Stimulated activated CD4-positive, alpha-beta T cell treated with anti-CD3 and anti-CD28 coated beads, Interleukin-1b, Interleukin-23, amount 100 ng/mL, for 1 hour (primary cell): Measurements from ENCODE around the gene KRTAP19-1.
"Not testable (repeated sequence)": the region's sequence is repeated elsewhere in the genome, so short reads cannot be mapped to it uniquely, and the experiment has no call there.

Experiments used
- DNase-seq, 2 donors: peaks; one replicate each; pipeline ENCODE4 v3.0.0-alpha.2; 2020; ENCODE audit warnings: low read depth in 2 of 2

KRTAP19-1 gene

GRCh38 chr21:30480145-30480544, at the start of gene KRTAP19-1:
KRTAP19-1 (minus strand) TSS chr21:30480367; CDS start chr21:30480317, 50 bp downstream.
- DNase-seq, result no peak

GRCh38 chr21:30518876-30519275, 38.7 kb upstream of the KRTAP19-1 start:
- no peak for DNase-seq

- no peak for DNase-seq
Measured at GRCh38 chr21:30515681-30516080, 35.5 kb upstream of the KRTAP19-1 start.

GRCh38 chr21:30505621-30506205, 25.5 kb upstream of the KRTAP19-1 start:
- DNase-seq, result not testable (repeated sequence)

- no peak for DNase-seq
Measured at GRCh38 chr21:30502041-30502440, 21.9 kb upstream of the KRTAP19-1 start, which contains the start of gene KRTAP19-5. KRTAP19-5 (minus strand) TSS chr21:30502141; CDS start chr21:30502090, 51 bp downstream.

GRCh38 chr21:30497065-30497464, 16.9 kb upstream of the KRTAP19-1 start, which contains the start of gene KRTAP19-4:
KRTAP19-4 (minus strand) TSS chr21:30497165; CDS start chr21:30497110, 55 bp downstream.
- DNase-seq, result no peak

GRCh38 chr21:30491963-30492428, 11.8 kb upstream of the KRTAP19-1 start, which contains the start of gene KRTAP19-3:
KRTAP19-3 (minus strand) TSS chr21:30492013; CDS start chr21:30491957, 56 bp downstream.
- no peak for DNase-seq

GRCh38 chr21:30487336-30487735, 7.2 kb upstream of the KRTAP19-1 start, which contains the start of gene KRTAP19-2:
KRTAP19-2 (minus strand) TSS chr21:30487436; CDS start chr21:30487348, 88 bp downstream.
- DNase-seq, result no peak

GRCh38 chr21:30486180-30486579, 6.0 kb upstream of the KRTAP19-1 start:
- no peak for DNase-seq

- DNase-seq, result no peak
Measured at GRCh38 chr21:30482130-30482529, 2.0 kb upstream of the KRTAP19-1 start.

GRCh38 chr21:30479259-30479658, 908 bp downstream of the KRTAP19-1 start:
- no peak for DNase-seq

GRCh38 chr21:30478004-30478403, 2.2 kb downstream of the KRTAP19-1 start:
- DNase-seq, result no peak

- no peak for DNase-seq
Measured at GRCh38 chr21:30468900-30469714, 11.1 kb downstream of the KRTAP19-1 start.

- no peak for DNase-seq
Measured at GRCh38 chr21:30463713-30464112, 16.5 kb downstream of the KRTAP19-1 start.

- DNase-seq, result no peak
Measured at GRCh38 chr21:30448514-30448913, 31.7 kb downstream of the KRTAP19-1 start.

- no peak for DNase-seq
Measured at GRCh38 chr21:30447056-30447455, 33.1 kb downstream of the KRTAP19-1 start.

GRCh38 chr21:30444204-30444603, 36.0 kb downstream of the KRTAP19-1 start:
- DNase-seq, result no peak

- no peak for DNase-seq
Measured at GRCh38 chr21:30443226-30443625, 36.9 kb downstream of the KRTAP19-1 start.

GRCh38 chr21:30439975-30440374, 40.2 kb downstream of the KRTAP19-1 start, which contains the start of gene KRTAP15-1:
KRTAP15-1 (plus strand) TSS chr21:30440275; CDS start chr21:30440328, 53 bp downstream.
- no peak for DNase-seq

GRCh38 chr21:30437010-30437565, 43.1 kb downstream of the KRTAP19-1 start:
- no peak for DNase-seq

- DNase-seq, result no peak
Measured at GRCh38 chr21:30434033-30434631, 46.0 kb downstream of the KRTAP19-1 start.
